Keratinocyte (primary cell): ENCODE measurements around the gene GJD4. TPM values are rescaled to one million over a fixed set of nuclear protein-coding genes. Genes with fewer than 3 reads are reported as not detected.

Experiments
- DNase-seq: peaks from one replicate; pipeline ENCODE4 v3.0.0-alpha.2; 2011; ENCODE audit warnings: low read depth, missing footprints, low spot score
- FAIRE-seq: peaks from 2 replicates; lab custom pipeline; 2011; peaks lifted over from hg19 to GRCh38; lab: Jason Lieb, UNC
- H2AFZ ChIP-seq: 2 replicates; pipeline ENCODE4 v1.6.0; 2012; ENCODE audit warnings: low read length, control low read depth, inconsistent platforms; ENCODE audit not compliant: control insufficient read depth
- H3K27ac ChIP-seq: 2 replicates; pipeline ENCODE4 v1.5.1; 2011; ENCODE audit warnings: low read length; ENCODE audit not compliant: control insufficient read depth, insufficient read depth
- H3K27me3 ChIP-seq: 3 replicates; pipeline ENCODE4 v1.6.0; 2011; ENCODE audit warnings: low read length; ENCODE audit not compliant: control insufficient read depth, insufficient read depth; ENCODE audit errors: extremely low read depth
- H3K36me3 ChIP-seq, 2 experiments: 2 replicates in 1 of 2; 3 replicates in 1 of 2; pipeline ENCODE4 v1.5.1; 2011; ENCODE audit warnings: low read length in 2 of 2, mild to moderate bottlenecking in 1 of 2; ENCODE audit not compliant: control insufficient read depth in 2 of 2, insufficient read depth in 2 of 2; ENCODE audit errors: extremely low read depth in 1 of 2
- H3K4me1 ChIP-seq: 3 replicates; pipeline ENCODE4 v1.5.1; 2011; ENCODE audit warnings: low read length; ENCODE audit not compliant: control insufficient read depth, insufficient read depth; ENCODE audit errors: extremely low read depth
- H3K4me2 ChIP-seq: 3 replicates; pipeline ENCODE4 v1.6.0; 2011; ENCODE audit warnings: low read depth, low read length; ENCODE audit not compliant: control insufficient read depth, insufficient read depth; ENCODE audit errors: extremely low read depth
- H3K4me3 ChIP-seq, 3 experiments: fragments of 200-600 bp in 1 of 3; sonication (generic) in 1 of 3; 2 replicates in 2 of 3; 3 replicates in 1 of 3; pipeline ENCODE4 v1.5.1; 2011 to 2016; ENCODE audit warnings: low read length in 3 of 3, mild to moderate bottlenecking in 3 of 3, control low read depth in 2 of 3, inconsistent platforms in 1 of 3, low read depth in 1 of 3, mixed read lengths in 1 of 3, mixed run types in 1 of 3, moderate library complexity in 1 of 3; ENCODE audit not compliant: control insufficient read depth in 2 of 3, insufficient read depth in 2 of 3; ENCODE audit errors: extremely low read depth in 1 of 3
- H3K79me2 ChIP-seq: 2 replicates; pipeline ENCODE4 v1.6.0; 2012; ENCODE audit warnings: low read length; ENCODE audit not compliant: control insufficient read depth, insufficient read depth
- H3K9ac ChIP-seq: 3 replicates; pipeline ENCODE4 v1.6.0; 2011; ENCODE audit warnings: low read length; ENCODE audit not compliant: control insufficient read depth, insufficient read depth; ENCODE audit errors: extremely low read depth
- H3K9me1 ChIP-seq: 3 replicates; pipeline ENCODE4 v1.6.0; 2011; ENCODE audit warnings: low read length; ENCODE audit not compliant: control insufficient read depth, insufficient read depth; ENCODE audit errors: extremely low read depth
- H3K9me3 ChIP-seq: 2 replicates; pipeline ENCODE4 v1.5.1; 2012; ENCODE audit warnings: low read depth, low read length; ENCODE audit not compliant: control insufficient read depth
- H4K20me1 ChIP-seq: 3 replicates; pipeline ENCODE4 v1.6.0; 2011; ENCODE audit warnings: low read length; ENCODE audit not compliant: control insufficient read depth, insufficient read depth; ENCODE audit errors: extremely low read depth
- EZH2 ChIP-seq: IDR thresholded peaks from one replicate; pipeline ENCODE4 v1.6.1; 2012; ENCODE audit warnings: inconsistent platforms, mild to moderate bottlenecking, low read length, moderate library complexity
- dilution Hi-C: fragments of 300-500 bp; cut with MboI; formaldehyde crosslinking; loops from one replicate; pipeline ENCODE4 v1.7.0; 2020; ENCODE audit warnings: low sequenced_read_pairs; ENCODE audit not compliant: extremely low pct_ligation_motif_present
- polyA plus RNA-seq, 5 experiments: library from polyadenylated mRNA; depleted of rRNA in 3 of 5; stranded (reverse) in 3 of 5; stranded (forward) in 1 of 5; unstranded in 1 of 5; fragments of >200 nt; gene quantifications; 1 replicate in 1 of 5; 2 replicates in 3 of 5; 3 replicates in 1 of 5; pipeline versions ENCODE4 v1.2.1 to v1.2.3, GENCODE V29; 2011 to 2012; ENCODE audit warnings: missing spikeins in 2 of 5, low read depth in 1 of 5, low replicate concordance in 1 of 5
- TF ChIP-seq, protein P1 (sequence below), 3 experiments: IDR thresholded peaks in 1 of 3; conservative IDR thresholded peaks in 1 of 3; optimal IDR thresholded peaks in 1 of 3; 2 replicates in 2 of 3; 3 replicates in 1 of 3; pipeline versions ENCODE3 to v1.5.1; 2011; ENCODE audit warnings: low read length in 3 of 3, mild to moderate bottlenecking in 3 of 3, moderate library complexity in 2 of 3, control low read depth in 1 of 3, inconsistent platforms in 1 of 3; ENCODE audit not compliant: insufficient read depth in 2 of 3; ENCODE audit errors: extremely low read depth in 1 of 3

The GJD4 gene
- polyA plus RNA-seq, 1 donor (not counting 4 experiments of a cell fraction or from before 2014, with no cell fraction given): not detected

DNA sequence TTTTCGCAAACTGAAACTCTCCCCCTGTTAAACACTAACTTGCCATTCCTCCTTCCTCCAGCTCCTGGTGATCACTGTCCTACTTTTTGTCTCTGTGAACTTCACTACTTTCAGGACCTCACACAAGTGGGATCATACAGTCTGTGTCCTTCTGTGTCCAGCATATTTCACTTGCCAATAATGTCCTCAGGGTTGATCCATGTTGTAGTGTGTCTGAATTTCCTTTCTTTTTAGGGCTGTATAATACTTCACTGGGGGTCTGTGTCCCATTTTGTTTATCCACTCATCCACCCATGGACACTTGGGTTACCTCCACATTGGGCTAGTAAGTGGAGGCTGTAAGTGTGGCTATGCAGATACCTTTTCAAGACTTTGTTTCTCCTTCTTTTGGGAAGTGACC, 42.7 kb upstream of the GJD4 start:
- no peak overlapping the region for H3K9ac ChIP-seq
- H4K20me1 ChIP-seq: no peaks in the 10 kb centered on the region
- no peaks in the 10 kb centered on the region for H3K4me1 ChIP-seq
- H3K4me2 ChIP-seq: no peak overlapping the region
- no peaks in the 10 kb centered on the region for H3K27me3 ChIP-seq
- H3K27ac ChIP-seq: no peak overlapping the region
- H3K9me1 ChIP-seq: no peaks in the 10 kb centered on the region
- DNase-seq (no peak), FAIRE-seq (peak; percentile 41)
- no peaks in the 10 kb centered on the region for H3K9me3 ChIP-seq
- no peak overlapping the region for H2AFZ ChIP-seq
- TF ChIP-seq EZH2: no peak
- TF ChIP-seq, protein P1, sequence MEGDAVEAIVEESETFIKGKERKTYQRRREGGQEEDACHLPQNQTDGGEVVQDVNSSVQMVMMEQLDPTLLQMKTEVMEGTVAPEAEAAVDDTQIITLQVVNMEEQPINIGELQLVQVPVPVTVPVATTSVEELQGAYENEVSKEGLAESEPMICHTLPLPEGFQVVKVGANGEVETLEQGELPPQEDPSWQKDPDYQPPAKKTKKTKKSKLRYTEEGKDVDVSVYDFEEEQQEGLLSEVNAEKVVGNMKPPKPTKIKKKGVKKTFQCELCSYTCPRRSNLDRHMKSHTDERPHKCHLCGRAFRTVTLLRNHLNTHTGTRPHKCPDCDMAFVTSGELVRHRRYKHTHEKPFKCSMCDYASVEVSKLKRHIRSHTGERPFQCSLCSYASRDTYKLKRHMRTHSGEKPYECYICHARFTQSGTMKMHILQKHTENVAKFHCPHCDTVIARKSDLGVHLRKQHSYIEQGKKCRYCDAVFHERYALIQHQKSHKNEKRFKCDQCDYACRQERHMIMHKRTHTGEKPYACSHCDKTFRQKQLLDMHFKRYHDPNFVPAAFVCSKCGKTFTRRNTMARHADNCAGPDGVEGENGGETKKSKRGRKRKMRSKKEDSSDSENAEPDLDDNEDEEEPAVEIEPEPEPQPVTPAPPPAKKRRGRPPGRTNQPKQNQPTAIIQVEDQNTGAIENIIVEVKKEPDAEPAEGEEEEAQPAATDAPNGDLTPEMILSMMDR (optimal IDR thresholded peaks at IDR 0.05 in 1 of 3, IDR thresholded peaks at IDR 0.05 in 1 of 3, conservative IDR thresholded peaks at IDR 0.05 in 1 of 3; ENCODE audit: extremely low read depth in 1 of 3, insufficient read depth in 2 of 3, low read length in 3 of 3): no peak
- no peak overlapping the region for H3K4me3 ChIP-seq
- dilution Hi-C loops: no loop called here
- peaks cover 2% of the 10 kb centered on the region for H3K79me2 ChIP-seq
- peaks cover 5 to 12% of the 10 kb centered on the region in 2 experiments for H3K36me3 ChIP-seq

DNA sequence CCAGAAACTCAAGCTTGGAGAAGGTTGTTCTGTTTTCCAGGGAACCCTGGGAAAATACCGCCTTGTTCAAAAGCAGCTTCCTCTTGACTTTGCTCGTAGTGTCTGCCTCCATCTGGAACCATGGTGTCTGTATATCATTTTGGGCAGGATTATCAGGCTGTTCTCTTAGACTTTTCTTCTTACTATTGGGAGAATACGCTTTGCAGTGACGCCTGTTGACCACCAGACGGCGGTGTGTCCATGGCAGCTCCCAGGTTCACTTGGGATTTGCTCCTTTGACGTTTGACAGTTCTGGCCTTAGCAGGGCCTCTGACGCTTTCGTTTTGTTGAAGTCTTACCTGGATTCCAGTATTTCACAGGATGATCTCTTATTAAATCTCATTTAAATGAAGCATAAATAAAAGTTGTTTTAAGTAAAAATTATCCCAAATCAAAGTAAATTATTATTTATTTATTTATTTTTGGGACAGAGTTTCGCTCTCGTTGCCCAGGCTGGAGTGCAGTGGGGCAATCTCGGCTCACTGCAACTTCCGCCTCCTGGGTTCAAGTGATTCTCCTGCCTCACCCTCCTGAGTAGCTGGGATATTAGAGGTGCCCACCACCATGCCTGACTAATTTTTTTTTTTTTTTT, 41.8 kb upstream of the GJD4 start:
- dilution Hi-C loops: no loop called here
- FAIRE-seq: peak; percentile 86
- no peak overlapping the region for H3K9ac ChIP-seq

More for the DNA sequence above, 41.8 kb upstream of the GJD4 start:
- Histone ChIP-seq H3K27ac (no peak overlapping the region), H2AFZ (no peak overlapping the region), H3K36me3 (peaks cover 11 to 16% of the 10 kb centered on the region in 2 experiments), H3K79me2 (peaks cover 2% of the 10 kb centered on the region), H3K4me3 (no peak overlapping the region), H3K4me1 (no peaks in the 10 kb centered on the region), H4K20me1 (no peaks in the 10 kb centered on the region), H3K27me3 (no peaks in the 10 kb centered on the region), H3K4me2 (no peak overlapping the region), H3K9me1 (no peaks in the 10 kb centered on the region), H3K9me3 (no peaks in the 10 kb centered on the region)
- peak; percentile 32 for DNase-seq
- no peak for TF ChIP-seq EZH2
- TF ChIP-seq, protein P1 (optimal IDR thresholded peaks at IDR 0.05 in 1 of 3, IDR thresholded peaks at IDR 0.05 in 1 of 3, conservative IDR thresholded peaks at IDR 0.05 in 1 of 3; ENCODE audit: extremely low read depth in 1 of 3, insufficient read depth in 2 of 3, low read length in 3 of 3): peak; percentile 96 to 100 (median 99)
